Measurements from ENCODE around the gene GTF3C4. TPM values are rescaled to one million over a fixed set of nuclear protein-coding genes. Genes with fewer than 3 reads are reported as not detected.

GTF3C4 gene
- polyA plus RNA-seq, 2 of the 4 experiments (the other 2 are of a cell fraction), result 9.0 to 15.4 TPM

DNA sequence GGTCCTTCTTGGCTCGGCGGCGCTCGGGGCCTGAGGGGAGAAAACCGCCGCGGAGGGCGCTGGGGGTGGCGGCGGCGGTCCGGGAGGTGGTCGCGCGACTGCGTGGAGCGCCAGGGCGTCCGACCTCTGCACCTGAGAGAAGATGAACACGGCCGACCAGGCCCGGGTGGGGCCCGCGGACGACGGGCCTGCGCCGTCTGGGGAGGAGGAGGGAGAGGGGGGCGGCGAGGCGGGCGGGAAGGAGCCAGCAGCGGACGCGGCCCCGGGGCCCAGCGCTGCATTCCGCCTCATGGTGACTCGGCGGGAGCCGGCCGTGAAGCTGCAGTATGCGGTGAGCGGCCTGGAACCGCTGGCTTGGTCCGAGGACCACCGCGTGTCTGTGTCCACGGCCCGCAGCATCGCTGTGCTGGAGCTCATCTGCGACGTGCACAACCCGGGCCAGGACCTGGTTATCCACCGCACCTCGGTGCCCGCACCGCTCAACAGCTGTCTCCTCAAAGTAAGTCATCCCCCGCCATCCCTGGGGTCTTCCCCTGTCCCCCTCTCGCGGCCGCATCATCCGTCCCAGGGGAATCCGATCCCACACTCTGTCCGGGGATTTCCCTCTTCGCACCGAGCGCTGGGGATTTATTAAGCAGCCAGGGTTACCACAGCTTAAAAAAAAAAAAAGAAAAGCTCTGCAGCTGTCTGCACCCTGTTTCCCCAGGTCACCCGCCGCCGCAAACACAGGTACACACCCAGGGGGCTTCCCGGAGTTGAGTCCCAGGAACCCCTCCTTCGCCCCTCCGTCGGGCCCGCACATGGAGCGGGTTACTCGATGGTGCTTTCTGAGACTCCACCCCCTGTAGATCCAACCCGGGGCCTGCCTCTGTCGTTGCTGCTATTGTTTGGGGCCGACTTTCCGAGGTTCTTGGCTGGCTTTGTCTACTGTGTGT is at the start of gene GTF3C4 (continued):
- TF ChIP-seq, protein P1, sequence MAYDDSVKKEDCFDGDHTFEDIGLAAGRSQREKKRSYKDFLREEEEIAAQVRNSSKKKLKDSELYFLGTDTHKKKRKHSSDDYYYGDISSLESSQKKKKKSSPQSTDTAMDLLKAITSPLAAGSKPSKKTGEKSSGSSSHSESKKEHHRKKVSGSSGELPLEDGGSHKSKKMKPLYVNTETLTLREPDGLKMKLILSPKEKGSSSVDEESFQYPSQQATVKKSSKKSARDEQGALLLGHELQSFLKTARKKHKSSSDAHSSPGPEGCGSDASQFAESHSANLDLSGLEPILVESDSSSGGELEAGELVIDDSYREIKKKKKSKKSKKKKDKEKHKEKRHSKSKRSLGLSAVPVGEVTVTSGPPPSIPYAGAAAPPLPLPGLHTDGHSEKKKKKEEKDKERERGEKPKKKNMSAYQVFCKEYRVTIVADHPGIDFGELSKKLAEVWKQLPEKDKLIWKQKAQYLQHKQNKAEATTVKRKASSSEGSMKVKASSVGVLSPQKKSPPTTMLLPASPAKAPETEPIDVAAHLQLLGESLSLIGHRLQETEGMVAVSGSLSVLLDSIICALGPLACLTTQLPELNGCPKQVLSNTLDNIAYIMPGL (CRISPR knock-in tag; IDR thresholded peaks at IDR 0.05; ENCODE audit: borderline replicate concordance), result no peak
- TF ChIP-seq CBX2 (IDR thresholded peaks at IDR 0.05; ENCODE audit: borderline replicate concordance, low read depth), result no peak
- no peak for TF ChIP-seq REST (IDR thresholded peaks at IDR 0.05)
- no peak for TF ChIP-seq RFX5 (IDR thresholded peaks at IDR 0.05)
- TF ChIP-seq CBX8 (IDR thresholded peaks at IDR 0.05), result no peak
- no peak for TF ChIP-seq RCOR1 (IDR thresholded peaks at IDR 0.05; ENCODE audit: low read depth, low read length)
- TF ChIP-seq RAD21 (conservative IDR thresholded peaks at IDR 0.05 in 1 of 2, IDR thresholded peaks at IDR 0.05 in 1 of 2), result no peak
- TF ChIP-seq TP53 (CRISPR knock-in tag; IDR thresholded peaks at IDR 0.05), result no peak

GRCh38 chr9:132622159-132622558 is 48.1 kb upstream of the GTF3C4 start:
- no peak for FAIRE-seq
- Histone ChIP-seq H3K9me3 (no peaks in the 10 kb centered on the region), H3K4me2 (no peak overlapping the region), H3K4me3 (no peak overlapping the region), H3K4me1 (no peaks in the 10 kb centered on the region), H3K27ac (no peak overlapping the region)
- WGBS (ENCODE audit: missing lambda C conversion rate), result 77% methylated on average over 5 of the region's 5 CpGs
- no peak for TF ChIP-seq ZSCAN20 (CRISPR knock-in tag; IDR thresholded peaks at IDR 0.05)
- no peak for TF ChIP-seq GATA3 (IDR thresholded peaks at IDR 0.05; ENCODE audit: borderline replicate concordance)
- CTCF ChIA-PET, result interaction anchor here (1.0 to 1.8 kb wide), 6 partner anchors 10 to 280 kb away, joined by 3 to 6 read pairs (median 4); no protein-coding TSS in a partner anchor
- DNase-seq (ENCODE audit: low read depth in 1 of 2, low spot score in 1 of 2), result no peak
- ATAC-seq, result no peak
- POLR2A ChIA-PET, result no interaction called here

DNA sequence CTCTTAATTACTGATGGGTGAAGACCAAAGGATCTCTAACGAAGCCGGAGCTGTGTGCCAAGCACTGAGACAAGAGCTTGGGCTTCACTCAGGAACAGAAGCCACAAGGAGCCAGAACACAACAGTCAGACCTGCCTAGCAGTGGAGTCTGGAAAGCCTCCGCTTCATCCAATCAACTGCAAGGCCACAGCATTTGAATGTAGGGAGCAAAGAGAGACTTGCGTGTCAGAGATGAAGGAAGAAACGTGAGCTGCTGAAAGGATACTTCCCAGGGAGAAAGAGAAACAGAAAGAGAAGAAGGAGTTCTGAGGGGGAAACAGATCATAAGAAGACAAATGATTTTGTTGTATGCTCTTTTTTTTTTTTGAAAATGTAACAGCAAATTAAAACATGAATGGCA is 44.0 kb upstream of the GTF3C4 start:
- H3K27ac ChIP-seq, result no peak overlapping the region
- no peak for FAIRE-seq
- H3K4me3 ChIP-seq, result no peak overlapping the region
- WGBS (ENCODE audit: missing lambda C conversion rate), result 91% methylated on average over 5 of the region's 5 CpGs
- no peak for ATAC-seq
- no peak for DNase-seq (ENCODE audit: low read depth in 1 of 2, low spot score in 1 of 2)
- H3K4me2 ChIP-seq, result no peak overlapping the region
- CTCF ChIA-PET, result interaction anchor here (0.7 kb wide), 1 partner anchor 331 kb away, joined by 3 read pairs; no protein-coding TSS in a partner anchor
- no peak for TF ChIP-seq HDAC2 (IDR thresholded peaks at IDR 0.05)
- no peak for TF ChIP-seq JUNB (IDR thresholded peaks at IDR 0.05)
- no peak for TF ChIP-seq ESRRA (IDR thresholded peaks at IDR 0.05; ENCODE audit: borderline replicate concordance, low read length)
- no peak for TF ChIP-seq NFE2L2 (conservative IDR thresholded peaks at IDR 0.05; ENCODE audit: low read length)
- TF ChIP-seq SMC3 (IDR thresholded peaks at IDR 0.05), result no peak
- TF ChIP-seq RFX5 (IDR thresholded peaks at IDR 0.05), result no peak
- TF ChIP-seq TFCP2L1 (CRISPR knock-in tag; IDR thresholded peaks at IDR 0.05), result no peak
- TF ChIP-seq HOXB5 (CRISPR knock-in tag; IDR thresholded peaks at IDR 0.05), result no peak
- TF ChIP-seq CBX2 (IDR thresholded peaks at IDR 0.05; ENCODE audit: borderline replicate concordance, low read depth), result no peak
- TF ChIP-seq EHF (CRISPR knock-in tag; IDR thresholded peaks at IDR 0.05), result no peak
- no peak for TF ChIP-seq EP300 (IDR thresholded peaks at IDR 0.05)
- no peak for TF ChIP-seq MAFK (IDR thresholded peaks at IDR 0.05; ENCODE audit: partially characterized antibody)
- no peak for TF ChIP-seq POLR2AphosphoS2 (conservative IDR thresholded peaks at IDR 0.05; ENCODE audit: low read length)
- TF ChIP-seq, protein P2, sequence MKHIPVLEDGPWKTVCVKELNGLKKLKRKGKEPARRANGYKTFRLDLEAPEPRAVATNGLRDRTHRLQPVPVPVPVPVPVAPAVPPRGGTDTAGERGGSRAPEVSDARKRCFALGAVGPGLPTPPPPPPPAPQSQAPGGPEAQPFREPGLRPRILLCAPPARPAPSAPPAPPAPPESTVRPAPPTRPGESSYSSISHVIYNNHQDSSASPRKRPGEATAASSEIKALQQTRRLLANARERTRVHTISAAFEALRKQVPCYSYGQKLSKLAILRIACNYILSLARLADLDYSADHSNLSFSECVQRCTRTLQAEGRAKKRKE (CRISPR knock-in tag; IDR thresholded peaks at IDR 0.05; ENCODE audit: low read depth), result no peak
- TF ChIP-seq, protein P3, sequence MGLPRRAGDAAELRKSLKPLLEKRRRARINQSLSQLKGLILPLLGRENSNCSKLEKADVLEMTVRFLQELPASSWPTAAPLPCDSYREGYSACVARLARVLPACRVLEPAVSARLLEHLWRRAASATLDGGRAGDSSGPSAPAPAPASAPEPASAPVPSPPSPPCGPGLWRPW (IDR thresholded peaks at IDR 0.05), result no peak
- no peak for TF ChIP-seq HEYL (CRISPR knock-in tag; IDR thresholded peaks at IDR 0.05)
- TF ChIP-seq ZC3H11A (IDR thresholded peaks at IDR 0.05), result no peak
- POLR2A ChIA-PET, result no interaction called here
- no peaks in the 10 kb centered on the region for H3K9me3 ChIP-seq
- H3K4me1 ChIP-seq, result no peaks in the 10 kb centered on the region
